Activated naive CD8-positive, alpha-beta T cell treated with anti-CD3 and anti-CD28 coated beads, Interleukin-2, amount 50 U/mL, for 16 hours (primary cell): Measurements from ENCODE around the gene AP2A1.

ENCODE experiments used
- DNase-seq: peaks from one replicate; pipeline ENCODE4 v3.0.0-alpha.2; 2020; ENCODE audit warnings: low read depth, low spot score

The AP2A1 gene

DNA sequence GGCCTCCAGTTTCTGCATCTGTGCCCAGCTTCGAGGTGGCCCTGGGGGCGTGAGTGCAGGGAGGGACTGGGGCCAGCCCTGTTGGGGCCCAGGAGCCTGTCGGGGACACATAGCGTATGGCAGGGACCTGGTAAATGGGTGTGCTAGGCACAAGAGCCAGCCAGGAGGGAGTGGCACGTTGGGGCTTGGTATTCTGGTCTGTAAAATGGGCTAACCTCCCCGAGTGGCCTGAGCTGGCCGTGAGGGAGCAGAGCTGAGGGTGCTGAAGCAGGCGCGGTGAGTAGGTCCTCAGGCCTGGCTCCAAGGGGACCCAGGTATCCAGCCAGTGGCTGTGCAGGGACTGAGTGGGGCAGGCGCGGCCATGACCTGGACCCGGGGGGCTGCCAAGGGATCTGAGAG, 88.5 kb downstream of the AP2A1 start:
- DNase-seq: no peak

DNA sequence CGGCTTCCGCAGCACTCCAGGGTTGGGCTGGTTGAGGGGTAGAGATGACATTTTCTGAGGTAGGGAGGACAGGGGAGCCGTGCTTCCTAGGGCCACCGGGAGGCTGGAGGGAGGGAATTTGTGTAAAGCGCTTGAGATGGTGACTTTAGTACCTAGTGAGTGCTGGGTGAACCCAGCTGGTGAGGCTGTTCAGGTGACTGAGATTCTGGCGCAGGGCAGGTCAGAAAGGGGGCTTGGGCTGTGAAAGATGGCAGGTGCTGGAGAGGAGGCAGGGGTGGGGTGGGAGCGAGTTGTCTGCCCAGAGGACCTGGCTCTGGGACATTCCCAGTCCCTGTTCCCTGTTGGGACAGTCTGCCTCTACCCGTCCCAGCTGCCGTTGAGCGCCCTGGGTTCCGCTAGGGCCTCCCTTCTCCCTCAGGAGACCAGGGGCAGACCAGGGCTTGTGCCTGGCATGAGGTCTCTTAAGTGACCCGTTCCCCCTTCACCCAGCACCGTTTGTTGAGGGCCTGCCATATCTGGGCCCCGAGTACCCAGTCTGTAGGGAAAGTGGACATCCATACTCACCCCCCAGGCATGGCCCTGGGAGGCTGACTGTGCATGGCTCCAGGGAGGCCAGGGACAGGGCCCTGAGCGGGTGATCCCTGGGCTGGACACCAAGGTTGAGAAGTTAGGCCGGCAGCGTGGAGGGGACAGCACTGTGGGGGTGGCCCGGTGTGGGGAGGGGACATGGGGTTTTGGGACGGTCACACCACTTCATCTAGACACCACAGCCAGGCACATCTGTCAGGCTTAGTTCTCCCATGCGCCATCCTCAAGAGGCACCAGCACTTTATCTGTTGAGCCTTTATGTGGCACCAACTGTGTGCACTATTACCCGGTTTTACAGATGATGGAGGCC, 89.1 kb downstream of the AP2A1 start:
- no peak for DNase-seq

DNA sequence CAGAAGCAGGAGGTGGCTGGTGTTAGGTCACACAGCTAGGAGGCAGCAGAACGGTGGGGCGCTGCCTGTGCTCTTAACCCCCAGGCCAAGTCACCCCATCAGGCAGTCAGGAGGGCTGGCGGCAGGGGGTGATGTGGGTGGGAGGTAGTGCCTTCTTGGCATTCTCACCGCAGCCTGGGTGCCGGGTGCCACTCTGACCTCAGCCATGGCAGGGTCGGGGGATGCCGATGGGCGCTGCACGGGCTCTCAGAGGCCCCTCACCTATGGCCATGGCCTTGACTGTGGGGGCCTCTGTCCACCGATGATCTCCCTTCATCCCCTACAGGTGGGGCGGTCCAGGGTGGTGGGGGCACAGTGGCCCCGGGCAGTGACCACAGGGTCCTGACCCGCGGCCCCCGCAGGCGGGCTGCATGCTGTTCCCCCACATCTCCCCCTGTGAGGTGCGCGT, 89.8 kb downstream of the AP2A1 start:
- no peak for DNase-seq
